Naive B cell (primary cell): Measurements from ENCODE around the gene ZBTB37. TPM values are rescaled to one million over a fixed set of nuclear protein-coding genes. Genes with fewer than 3 reads are reported as not detected.

ENCODE experiments used
- ATAC-seq, 2 donors: fragments of 150-1000 bp; cut with Tn5 transposase; 2 replicates each; pipeline ENCODE4 v1.10.0; 2021; ENCODE audit warnings: low read depth in 2 of 2, mild to moderate bottlenecking in 2 of 2, moderate library complexity in 2 of 2
- DNase-seq: peaks from one replicate; pipeline ENCODE4 v3.0.0; 2022
- H3K27ac Mint-ChIP-seq, 6 donors: one replicate each; pipeline ENCODE4 v1.8.0; 2020 to 2022; ENCODE audit warnings: mild to moderate bottlenecking in 6 of 6, mixed read lengths in 6 of 6, moderate library complexity in 5 of 6, inconsistent platforms in 2 of 6
- H3K27me3 Mint-ChIP-seq, 3 donors: one replicate each; pipeline ENCODE4 v1.8.0; 2021 to 2022; ENCODE audit warnings: mixed read lengths in 3 of 3, mild to moderate bottlenecking in 1 of 3
- H3K36me3 Mint-ChIP-seq, 2 donors: one replicate each; pipeline ENCODE4 v1.8.0; 2020 to 2022; ENCODE audit warnings: mixed read lengths in 2 of 2, inconsistent platforms in 1 of 2, mild to moderate bottlenecking in 1 of 2
- H3K4me1 Mint-ChIP-seq, 3 donors: one replicate each; pipeline ENCODE4 v1.8.0; 2020 to 2022; ENCODE audit warnings: mixed read lengths in 3 of 3, inconsistent platforms in 1 of 3, mild to moderate bottlenecking in 1 of 3, moderate library complexity in 1 of 3
- H3K4me3 Mint-ChIP-seq, 8 donors: one replicate each; pipeline ENCODE4 v1.8.0; 2020 to 2022; ENCODE audit warnings: mild to moderate bottlenecking in 8 of 8, mixed read lengths in 8 of 8, moderate library complexity in 8 of 8, inconsistent platforms in 2 of 8
- H3K9me3 Mint-ChIP-seq, 7 donors: one replicate each; pipeline ENCODE4 v1.8.0; 2020 to 2022; ENCODE audit warnings: mixed read lengths in 7 of 7, mild to moderate bottlenecking in 5 of 7, inconsistent platforms in 2 of 7, moderate library complexity in 1 of 7
- polyA plus RNA-seq, 6 donors: library from polyadenylated mRNA; unstranded; fragments of 300-500 nt; fragmentation: Illumina TruSeq; gene quantifications; one replicate each; pipeline ENCODE4 v1.2.3, GENCODE V29; 2021; ENCODE audit warnings: low read depth in 6 of 6

ZBTB37 gene
- polyA plus RNA-seq: 1 to 10 TPM in 5 of 6 donors, under 1 TPM in 1; 0.05 to 6.7 (median 2.5) TPM

GRCh38 chr1:173868266-173869020 is at the start of gene ZBTB37:
Gene ZBTB37, plus strand, starts transcription at chr1:173868380. Its CDS starts 1,846 bp downstream, at chr1:173870226.
- Mint-ChIP-seq H3K27me3 (no peaks in the 10 kb centered on the region), H3K36me3 (peaks cover 16 to 26% of the 10 kb centered on the region in 2 donors), H3K27ac (peak within 1 kb of the TSS; percentile 94 to 100 (median 99)), H3K9me3 (peaks cover 0 to 4% (median 0%) of the 10 kb centered on the region in 7 donors), H3K4me1 (peaks cover 47 to 67% (median 66%) of the 10 kb centered on the region in 3 donors), H3K4me3 (peak within 1 kb of the TSS; percentile 84 to 99 (median 96))
- ATAC-seq (peak; percentile 50 to 53), DNase-seq (peak; percentile 81)

- no peak overlapping the region for H3K27ac Mint-ChIP-seq
- peaks cover 0 to 8% of the 10 kb centered on the region in 2 donors for H3K36me3 Mint-ChIP-seq
- no peak for ATAC-seq
- H3K4me3 Mint-ChIP-seq: peak overlapping the region in 1 of 8 donors; percentile 47
- DNase-seq: no peak
- no peaks in the 10 kb centered on the region for H3K9me3 Mint-ChIP-seq
- H3K4me1 Mint-ChIP-seq: peaks cover 30 to 50% (median 48%) of the 10 kb centered on the region in 3 donors
- H3K27me3 Mint-ChIP-seq: no peaks in the 10 kb centered on the region
These were observed 49.7 kb upstream of the ZBTB37 start for GRCh38 chr1:173818459-173818858.

GRCh38 chr1:173821680-173822079 is 46.5 kb upstream of the ZBTB37 start:
- peaks cover 28 to 43% (median 40%) of the 10 kb centered on the region in 3 donors for H3K4me1 Mint-ChIP-seq

GRCh38 chr1:173823781-173824314 is 44.3 kb upstream of the ZBTB37 start:
- no peak for DNase-seq
- H3K4me3 Mint-ChIP-seq: peak overlapping the region; percentile 92 to 99 (median 97)
- peaks cover 0 to 5% of the 10 kb centered on the region in 2 donors for H3K36me3 Mint-ChIP-seq
- no peaks in the 10 kb centered on the region for H3K27me3 Mint-ChIP-seq
- no peaks in the 10 kb centered on the region for H3K9me3 Mint-ChIP-seq
- peak in 1 of 2 donors; percentile 6 for ATAC-seq
- peaks cover 28 to 40% (median 37%) of the 10 kb centered on the region in 3 donors for H3K4me1 Mint-ChIP-seq
- H3K27ac Mint-ChIP-seq: peak overlapping the region; percentile 86 to 97 (median 96)

More at GRCh38 chr1:173821680-173822079, 46.5 kb upstream of the ZBTB37 start:
- Mint-ChIP-seq H3K4me3 (peak overlapping the region in 2 of 8 donors; percentile 59), H3K36me3 (peaks cover 0 to 8% of the 10 kb centered on the region in 2 donors), H3K27ac (peak overlapping the region in 2 of 6 donors; percentile 44 to 68), H3K27me3 (no peaks in the 10 kb centered on the region), H3K9me3 (no peaks in the 10 kb centered on the region)
- ATAC-seq: no peak
- no peak for DNase-seq

GRCh38 chr1:173824315-173825081 is 43.7 kb upstream of the ZBTB37 start, which contains the start of the genes CENPL and DARS2:
Gene CENPL, minus strand, starts transcription at chr1:173824883. Its CDS starts 13,584 bp downstream, at chr1:173811299.
Gene DARS2, plus strand, starts transcription at chr1:173824673. Its CDS starts 557 bp downstream, at chr1:173825230.
- Mint-ChIP-seq H3K27ac (peak within 1 kb of the TSS; percentile 86 to 97 (median 96)), H3K4me1 (peaks cover 28 to 41% (median 40%) of the 10 kb centered on the region in 3 donors), H3K4me3 (peak within 1 kb of the TSS; percentile 92 to 99 (median 97)), H3K27me3 (no peaks in the 10 kb centered on the region), H3K36me3 (peaks cover 0 to 8% of the 10 kb centered on the region in 2 donors), H3K9me3 (no peaks in the 10 kb centered on the region)
- DNase-seq: peak; percentile 89
- ATAC-seq: peak; percentile 85 to 87

GRCh38 chr1:173827611-173828010 is 40.6 kb upstream of the ZBTB37 start:
- Mint-ChIP-seq H3K9me3 (no peaks in the 10 kb centered on the region), H3K4me3 (peak overlapping the region in 1 of 8 donors; percentile 42), H3K4me1 (peaks cover 20 to 30% (median 28%) of the 10 kb centered on the region in 3 donors), H3K36me3 (peaks cover 0 to 8% of the 10 kb centered on the region in 2 donors), H3K27ac (peak overlapping the region in 1 of 6 donors; percentile 80), H3K27me3 (no peaks in the 10 kb centered on the region)
- no peak for DNase-seq
- ATAC-seq: no peak

GRCh38 chr1:173832748-173833147 is 35.4 kb upstream of the ZBTB37 start:
- H3K4me3 Mint-ChIP-seq: no peak overlapping the region
- peaks cover 0 to 5% (median 0%) of the 10 kb centered on the region in 3 donors for H3K4me1 Mint-ChIP-seq
- no peaks in the 10 kb centered on the region for H3K9me3 Mint-ChIP-seq
- H3K36me3 Mint-ChIP-seq: peaks cover 8% of the 10 kb centered on the region in 2 donors
- ATAC-seq (no peak), DNase-seq (no peak)
- no peak overlapping the region for H3K27ac Mint-ChIP-seq
- no peaks in the 10 kb centered on the region for H3K27me3 Mint-ChIP-seq

GRCh38 chr1:173852105-173852504 is 16.1 kb upstream of the ZBTB37 start:
- peaks cover 18 to 21% of the 10 kb centered on the region in 2 donors for H3K36me3 Mint-ChIP-seq
- no peaks in the 10 kb centered on the region for H3K27me3 Mint-ChIP-seq
- H3K27ac Mint-ChIP-seq: peak overlapping the region in 1 of 6 donors; percentile 44
- no peak overlapping the region for H3K4me3 Mint-ChIP-seq
- DNase-seq (no peak), ATAC-seq (no peak)
- peaks cover 0 to 4% (median 0%) of the 10 kb centered on the region in 3 donors for H3K4me1 Mint-ChIP-seq
- H3K9me3 Mint-ChIP-seq: no peaks in the 10 kb centered on the region

- Mint-ChIP-seq H3K4me1 (peaks cover 0 to 4% (median 0%) of the 10 kb centered on the region in 3 donors), H3K27me3 (no peaks in the 10 kb centered on the region), H3K36me3 (peaks cover 18 to 21% of the 10 kb centered on the region in 2 donors), H3K9me3 (no peaks in the 10 kb centered on the region), H3K4me3 (no peak overlapping the region), H3K27ac (peak overlapping the region in 1 of 6 donors; percentile 66)
- DNase-seq: no peak
- no peak for ATAC-seq
These were observed 15.1 kb upstream of the ZBTB37 start for GRCh38 chr1:173853074-173853473.

- Mint-ChIP-seq H3K4me3 (no peak overlapping the region), H3K27me3 (no peaks in the 10 kb centered on the region), H3K4me1 (peaks cover 0 to 4% (median 0%) of the 10 kb centered on the region in 3 donors), H3K9me3 (no peaks in the 10 kb centered on the region), H3K27ac (peak overlapping the region in 3 of 6 donors; percentile 21 to 58 (median 22)), H3K36me3 (peaks cover 18 to 21% of the 10 kb centered on the region in 2 donors)
- ATAC-seq (no peak), DNase-seq (no peak)
These were observed 12.2 kb upstream of the ZBTB37 start for GRCh38 chr1:173856014-173856413.

- DNase-seq (no peak), ATAC-seq (no peak)
- Mint-ChIP-seq H3K27me3 (no peaks in the 10 kb centered on the region), H3K36me3 (peaks cover 18 to 19% of the 10 kb centered on the region in 2 donors), H3K4me3 (no peak overlapping the region), H3K4me1 (peaks cover 0 to 4% (median 0%) of the 10 kb centered on the region in 3 donors), H3K9me3 (no peaks in the 10 kb centered on the region), H3K27ac (no peak overlapping the region)
These were observed 11.3 kb upstream of the ZBTB37 start for GRCh38 chr1:173856903-173857302.

- no peak overlapping the region for H3K27ac Mint-ChIP-seq
- peaks cover 0 to 3% (median 0%) of the 10 kb centered on the region in 7 donors for H3K9me3 Mint-ChIP-seq
- H3K36me3 Mint-ChIP-seq: peaks cover 15 to 18% of the 10 kb centered on the region in 2 donors
- no peaks in the 10 kb centered on the region for H3K27me3 Mint-ChIP-seq
- H3K4me1 Mint-ChIP-seq: peaks cover 0 to 4% (median 0%) of the 10 kb centered on the region in 3 donors
- no peak for ATAC-seq
- no peak for DNase-seq
- H3K4me3 Mint-ChIP-seq: no peak overlapping the region
These were observed 10.7 kb upstream of the ZBTB37 start for GRCh38 chr1:173857363-173857917.
